Measurements from ENCODE around the gene DLGAP1. TPM values are rescaled to one million over a fixed set of nuclear protein-coding genes. Genes with fewer than 3 reads are reported as not detected.
"Not testable (repeated sequence)": the region's sequence is repeated elsewhere in the genome, so short reads cannot be mapped to it uniquely, and the experiment has no call there.

The DLGAP1 gene
- total RNA-seq, 3 donors from 2014 or later (not counting 1 experiment from before 2014, with no cell fraction given), result not detected

DNA sequence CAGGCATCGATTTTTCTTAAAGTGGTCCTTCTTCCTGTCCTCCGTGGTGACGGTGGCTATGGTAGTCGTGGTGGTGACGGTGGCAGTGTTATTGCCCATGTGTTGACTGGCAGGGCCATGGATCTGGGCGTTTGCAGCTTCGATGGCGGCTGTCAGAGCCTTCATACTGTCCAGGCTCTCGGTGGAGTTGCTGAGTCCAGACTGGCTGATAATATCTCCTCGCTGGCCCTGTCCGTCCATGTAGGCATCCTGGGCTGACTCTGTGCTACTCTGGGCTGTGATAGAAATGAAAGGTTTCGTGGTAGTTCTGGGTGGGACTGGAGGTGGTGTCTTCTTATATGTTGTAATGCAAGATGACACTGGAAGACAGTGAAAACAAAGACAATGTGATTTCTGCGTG, 873.2 kb downstream of the DLGAP1 start:
- DNase-seq (no peak), ATAC-seq (no peak)
- no peaks in the 10 kb centered on the region for H3K4me1 ChIP-seq (ENCODE audit: control insufficient read depth, insufficient read depth, low read length)
- Mint-ChIP-seq H3K9me3 (no peaks in the 10 kb centered on the region), H3K4me3 (no peak overlapping the region), H3K27ac (no peak overlapping the region), H3K36me3 (no peaks in the 10 kb centered on the region), H3K27me3 (ENCODE audit: low read depth in 2 of 2) (peaks cover 0 to 9% of the 10 kb centered on the region in 2 donors), H3K4me1 (peaks cover 0 to 7% of the 10 kb centered on the region in 2 donors)
- no peaks in the 10 kb centered on the region for H3K9me3 ChIP-seq (ENCODE audit: control insufficient read depth, insufficient read depth, low read length)
- no peaks in the 10 kb centered on the region for H3K27me3 ChIP-seq (ENCODE audit: control insufficient read depth, insufficient read depth, low read length)
- H3K36me3 ChIP-seq (ENCODE audit: control insufficient read depth, insufficient read depth, low read length), result no peaks in the 10 kb centered on the region
- 90% methylated on average over 13 of the region's 13 CpGs for WGBS (ENCODE audit: insufficient coverage)
- TF ChIP-seq, protein P1, sequence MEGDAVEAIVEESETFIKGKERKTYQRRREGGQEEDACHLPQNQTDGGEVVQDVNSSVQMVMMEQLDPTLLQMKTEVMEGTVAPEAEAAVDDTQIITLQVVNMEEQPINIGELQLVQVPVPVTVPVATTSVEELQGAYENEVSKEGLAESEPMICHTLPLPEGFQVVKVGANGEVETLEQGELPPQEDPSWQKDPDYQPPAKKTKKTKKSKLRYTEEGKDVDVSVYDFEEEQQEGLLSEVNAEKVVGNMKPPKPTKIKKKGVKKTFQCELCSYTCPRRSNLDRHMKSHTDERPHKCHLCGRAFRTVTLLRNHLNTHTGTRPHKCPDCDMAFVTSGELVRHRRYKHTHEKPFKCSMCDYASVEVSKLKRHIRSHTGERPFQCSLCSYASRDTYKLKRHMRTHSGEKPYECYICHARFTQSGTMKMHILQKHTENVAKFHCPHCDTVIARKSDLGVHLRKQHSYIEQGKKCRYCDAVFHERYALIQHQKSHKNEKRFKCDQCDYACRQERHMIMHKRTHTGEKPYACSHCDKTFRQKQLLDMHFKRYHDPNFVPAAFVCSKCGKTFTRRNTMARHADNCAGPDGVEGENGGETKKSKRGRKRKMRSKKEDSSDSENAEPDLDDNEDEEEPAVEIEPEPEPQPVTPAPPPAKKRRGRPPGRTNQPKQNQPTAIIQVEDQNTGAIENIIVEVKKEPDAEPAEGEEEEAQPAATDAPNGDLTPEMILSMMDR (IDR thresholded peaks at IDR 0.05), result no peak
- no peak overlapping the region for H3K27ac ChIP-seq (ENCODE audit: low read length)
- H3K4me3 ChIP-seq (ENCODE audit: low read length), result no peak overlapping the region
- intact Hi-C loops (cut with micrococcal nuclease), result no loop called here

DNA sequence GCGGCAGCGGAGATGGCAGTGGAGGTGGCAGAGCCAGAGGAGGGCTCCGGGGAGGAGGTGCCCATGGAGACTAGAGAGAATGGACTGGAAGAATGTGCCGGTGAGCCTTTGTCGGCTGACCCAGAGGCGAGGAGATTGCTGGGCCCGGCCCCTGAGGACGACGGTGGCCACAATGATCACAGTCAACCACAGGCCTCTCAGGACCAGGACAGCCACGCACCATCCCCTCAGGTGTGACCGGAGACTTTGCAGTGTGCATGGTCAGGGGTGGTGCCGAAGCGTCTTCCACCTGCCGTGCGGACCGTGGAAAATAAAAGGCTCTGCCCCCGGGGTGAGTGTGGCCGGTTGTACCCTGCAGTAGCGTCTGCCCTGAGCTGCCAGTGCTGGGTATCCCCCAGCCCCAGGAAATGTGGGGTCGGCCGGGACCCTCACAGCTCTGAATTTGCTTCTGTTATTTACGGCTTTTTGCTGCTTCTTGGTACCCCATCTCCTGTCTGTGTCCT, 874.5 kb downstream of the DLGAP1 start:
- 94% methylated on average over 19 of the region's 22 CpGs for WGBS (ENCODE audit: insufficient coverage)
- H3K4me1 Mint-ChIP-seq; H3K36me3 Mint-ChIP-seq; DNase-seq; H3K27ac ChIP-seq (ENCODE audit: low read length); H3K4me3 ChIP-seq (ENCODE audit: low read length); ATAC-seq; H3K27me3 ChIP-seq (ENCODE audit: control insufficient read depth, insufficient read depth, low read length); H3K36me3 ChIP-seq (ENCODE audit: control insufficient read depth, insufficient read depth, low read length); H3K9me3 Mint-ChIP-seq; H3K9me3 ChIP-seq (ENCODE audit: control insufficient read depth, insufficient read depth, low read length); H3K27ac Mint-ChIP-seq; H3K4me3 Mint-ChIP-seq; intact Hi-C loops (cut with micrococcal nuclease); H3K27me3 Mint-ChIP-seq (ENCODE audit: low read depth in 2 of 2); H3K4me1 ChIP-seq (ENCODE audit: control insufficient read depth, insufficient read depth, low read length): not testable (repeated sequence)

DNA sequence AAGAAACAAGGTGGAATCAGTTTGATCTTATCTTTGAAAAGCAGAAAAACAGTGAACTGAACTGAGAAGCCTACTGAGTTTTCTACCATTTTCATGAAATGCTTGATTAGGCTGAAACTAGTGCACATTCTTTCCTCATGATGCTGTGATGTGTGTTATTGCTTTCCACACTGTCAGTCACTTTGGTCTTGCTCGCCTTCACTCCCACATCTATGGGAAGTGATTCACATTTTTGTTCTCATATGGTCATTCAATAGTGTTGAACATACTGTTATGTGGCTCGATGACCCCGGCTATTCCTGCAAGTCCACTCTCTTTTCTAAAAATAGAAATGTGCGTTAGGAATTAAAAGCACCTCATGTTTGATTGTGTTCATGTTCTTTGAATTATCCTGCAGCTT, 875.4 kb downstream of the DLGAP1 start:
- no peaks in the 10 kb centered on the region for H3K4me1 ChIP-seq (ENCODE audit: control insufficient read depth, insufficient read depth, low read length)
- H3K27ac ChIP-seq (ENCODE audit: low read length), result no peak overlapping the region
- no peak for DNase-seq
- 93% methylated on average over 4 of the region's 4 CpGs for WGBS (ENCODE audit: insufficient coverage)
- TF ChIP-seq, protein P1 (IDR thresholded peaks at IDR 0.05), result no peak
- intact Hi-C loops (cut with micrococcal nuclease), result no loop called here
- no peaks in the 10 kb centered on the region for H3K4me1 Mint-ChIP-seq
- H3K4me3 Mint-ChIP-seq, result no peak overlapping the region
- no peaks in the 10 kb centered on the region for H3K9me3 ChIP-seq (ENCODE audit: control insufficient read depth, insufficient read depth, low read length)
- H3K27ac Mint-ChIP-seq, result no peak overlapping the region
- H3K36me3 Mint-ChIP-seq, result no peaks in the 10 kb centered on the region
- H3K9me3 Mint-ChIP-seq, result no peaks in the 10 kb centered on the region
- ATAC-seq, result no peak
- H3K36me3 ChIP-seq (ENCODE audit: control insufficient read depth, insufficient read depth, low read length), result no peaks in the 10 kb centered on the region
- H3K27me3 ChIP-seq (ENCODE audit: control insufficient read depth, insufficient read depth, low read length), result no peaks in the 10 kb centered on the region
- H3K27me3 Mint-ChIP-seq (ENCODE audit: low read depth in 2 of 2), result peaks cover 0 to 9% of the 10 kb centered on the region in 2 donors
- no peak overlapping the region for H3K4me3 ChIP-seq (ENCODE audit: low read length)

DNA sequence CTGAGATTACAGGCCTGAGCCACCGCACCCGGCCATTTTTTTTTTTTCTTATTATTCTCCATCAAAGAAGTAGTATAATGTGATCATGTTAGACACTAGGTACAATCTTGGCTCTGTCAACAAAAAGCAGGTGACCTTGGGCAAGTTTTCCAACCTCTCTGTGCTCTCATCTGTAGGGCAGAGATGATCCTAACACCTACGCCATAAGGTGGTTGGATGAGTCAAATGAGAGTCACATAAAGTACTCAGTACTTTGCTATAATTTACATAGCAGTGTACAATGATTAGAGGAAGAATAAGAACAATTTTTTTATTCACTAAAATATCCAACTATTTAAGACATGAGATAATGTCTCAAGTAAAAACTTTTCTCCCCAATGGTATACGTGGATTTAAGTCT, 876.5 kb downstream of the DLGAP1 start:
- Mint-ChIP-seq H3K27me3 (ENCODE audit: low read depth in 2 of 2) (peaks cover 0 to 9% of the 10 kb centered on the region in 2 donors), H3K4me3 (no peak overlapping the region), H3K27ac (no peak overlapping the region), H3K4me1 (no peaks in the 10 kb centered on the region), H3K36me3 (no peaks in the 10 kb centered on the region), H3K9me3 (no peaks in the 10 kb centered on the region)
- TF ChIP-seq, protein P1 (IDR thresholded peaks at IDR 0.05), result no peak
- intact Hi-C loops (cut with micrococcal nuclease), result no loop called here
- DNase-seq (no peak), ATAC-seq (no peak)
- no peak overlapping the region for H3K4me3 ChIP-seq (ENCODE audit: low read length)
- H3K4me1 ChIP-seq (ENCODE audit: control insufficient read depth, insufficient read depth, low read length), result no peaks in the 10 kb centered on the region
- WGBS (ENCODE audit: insufficient coverage), result no CpG with 5 or more reads among the region's 4 CpGs
- no peaks in the 10 kb centered on the region for H3K9me3 ChIP-seq (ENCODE audit: control insufficient read depth, insufficient read depth, low read length)
- no peaks in the 10 kb centered on the region for H3K27me3 ChIP-seq (ENCODE audit: control insufficient read depth, insufficient read depth, low read length)
- no peak overlapping the region for H3K27ac ChIP-seq (ENCODE audit: low read length)
- H3K36me3 ChIP-seq (ENCODE audit: control insufficient read depth, insufficient read depth, low read length), result no peaks in the 10 kb centered on the region
